ENCODE results near the gene XYLT1.

Gene XYLT1

DNA sequence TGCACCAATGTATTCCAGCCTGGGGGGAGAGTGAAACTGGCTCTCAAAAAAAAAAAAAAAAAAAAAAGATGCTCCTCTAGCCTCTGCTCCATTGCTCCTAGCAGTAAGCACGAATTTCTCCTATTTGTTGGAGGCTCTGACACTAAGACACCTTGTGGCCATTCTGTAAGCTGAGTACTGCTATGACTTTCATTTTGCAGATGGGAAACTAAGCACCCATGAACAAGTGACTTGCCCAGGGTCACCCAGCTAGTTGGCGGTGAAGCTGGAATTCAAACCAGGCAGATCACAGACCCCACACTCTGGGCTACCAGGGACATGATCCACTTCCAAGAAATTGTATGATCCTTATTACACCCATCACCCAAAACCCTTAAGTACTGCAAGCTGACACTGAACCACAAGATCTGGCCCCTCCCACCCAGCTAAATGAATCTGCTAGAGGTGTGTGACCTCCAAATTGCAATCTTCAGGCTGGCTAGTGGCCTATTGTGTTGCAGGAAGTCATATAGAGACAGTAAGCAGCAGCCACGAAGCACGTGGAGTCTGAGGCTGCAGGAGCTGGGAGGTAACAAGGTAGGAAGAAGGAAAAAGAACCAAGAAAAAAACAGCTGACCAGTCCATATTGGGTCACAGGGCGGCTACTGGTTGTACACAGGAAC lies 209.4 kb downstream of the XYLT1 start:
- TF ChIP-seq POU6F1 (CRISPR knock-in tag; IDR thresholded peaks at IDR 0.05; ENCODE audit: borderline replicate concordance, low read depth) (no peak), GLIS3 (CRISPR knock-in tag; IDR thresholded peaks at IDR 0.05) (no peak), CSDC2 (CRISPR knock-in tag; IDR thresholded peaks at IDR 0.05) (no peak), PATZ1 (CRISPR knock-in tag; IDR thresholded peaks at IDR 0.05; ENCODE audit: borderline replicate concordance) (no peak), ZNF565 (CRISPR knock-in tag; conservative IDR thresholded peaks at IDR 0.05; ENCODE audit: low read depth) (no peak), TCF4 (CRISPR knock-in tag; IDR thresholded peaks at IDR 0.05; ENCODE audit: borderline replicate concordance) (no peak), BACH2 (CRISPR knock-in tag; IDR thresholded peaks at IDR 0.05; ENCODE audit: borderline replicate concordance) (no peak), ESRRG (CRISPR knock-in tag; IDR thresholded peaks at IDR 0.05) (no peak), ZNF70 (CRISPR knock-in tag; IDR thresholded peaks at IDR 0.05) (no peak), ISL1 (CRISPR knock-in tag; IDR thresholded peaks at IDR 0.05) (no peak), ZNF8 (CRISPR knock-in tag; IDR thresholded peaks at IDR 0.05) (no peak), OSR1 (CRISPR knock-in tag; IDR thresholded peaks at IDR 0.05) (no peak), ZC3H10 (CRISPR knock-in tag; IDR thresholded peaks at IDR 0.05) (no peak)
- TF ChIP-seq, protein P1, sequence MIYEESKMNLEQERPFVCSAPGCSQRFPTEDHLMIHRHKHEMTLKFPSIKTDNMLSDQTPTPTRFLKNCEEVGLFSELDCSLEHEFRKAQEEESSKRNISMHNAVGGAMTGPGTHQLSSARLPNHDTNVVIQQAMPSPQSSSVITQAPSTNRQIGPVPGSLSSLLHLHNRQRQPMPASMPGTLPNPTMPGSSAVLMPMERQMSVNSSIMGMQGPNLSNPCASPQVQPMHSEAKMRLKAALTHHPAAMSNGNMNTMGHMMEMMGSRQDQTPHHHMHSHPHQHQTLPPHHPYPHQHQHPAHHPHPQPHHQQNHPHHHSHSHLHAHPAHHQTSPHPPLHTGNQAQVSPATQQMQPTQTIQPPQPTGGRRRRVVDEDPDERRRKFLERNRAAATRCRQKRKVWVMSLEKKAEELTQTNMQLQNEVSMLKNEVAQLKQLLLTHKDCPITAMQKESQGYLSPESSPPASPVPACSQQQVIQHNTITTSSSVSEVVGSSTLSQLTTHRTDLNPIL (CRISPR knock-in tag; IDR thresholded peaks at IDR 0.05; ENCODE audit: low read depth) = no peak
- TF ChIP-seq, protein P2, sequence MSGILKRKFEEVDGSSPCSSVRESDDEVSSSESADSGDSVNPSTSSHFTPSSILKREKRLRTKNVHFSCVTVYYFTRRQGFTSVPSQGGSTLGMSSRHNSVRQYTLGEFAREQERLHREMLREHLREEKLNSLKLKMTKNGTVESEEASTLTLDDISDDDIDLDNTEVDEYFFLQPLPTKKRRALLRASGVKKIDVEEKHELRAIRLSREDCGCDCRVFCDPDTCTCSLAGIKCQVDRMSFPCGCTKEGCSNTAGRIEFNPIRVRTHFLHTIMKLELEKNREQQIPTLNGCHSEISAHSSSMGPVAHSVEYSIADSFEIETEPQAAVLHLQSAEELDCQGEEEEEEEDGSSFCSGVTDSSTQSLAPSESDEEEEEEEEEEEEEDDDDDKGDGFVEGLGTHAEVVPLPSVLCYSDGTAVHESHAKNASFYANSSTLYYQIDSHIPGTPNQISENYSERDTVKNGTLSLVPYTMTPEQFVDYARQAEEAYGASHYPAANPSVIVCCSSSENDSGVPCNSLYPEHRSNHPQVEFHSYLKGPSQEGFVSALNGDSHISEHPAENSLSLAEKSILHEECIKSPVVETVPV (CRISPR knock-in tag; IDR thresholded peaks at IDR 0.05) = no peak
- TF ChIP-seq, protein P3, sequence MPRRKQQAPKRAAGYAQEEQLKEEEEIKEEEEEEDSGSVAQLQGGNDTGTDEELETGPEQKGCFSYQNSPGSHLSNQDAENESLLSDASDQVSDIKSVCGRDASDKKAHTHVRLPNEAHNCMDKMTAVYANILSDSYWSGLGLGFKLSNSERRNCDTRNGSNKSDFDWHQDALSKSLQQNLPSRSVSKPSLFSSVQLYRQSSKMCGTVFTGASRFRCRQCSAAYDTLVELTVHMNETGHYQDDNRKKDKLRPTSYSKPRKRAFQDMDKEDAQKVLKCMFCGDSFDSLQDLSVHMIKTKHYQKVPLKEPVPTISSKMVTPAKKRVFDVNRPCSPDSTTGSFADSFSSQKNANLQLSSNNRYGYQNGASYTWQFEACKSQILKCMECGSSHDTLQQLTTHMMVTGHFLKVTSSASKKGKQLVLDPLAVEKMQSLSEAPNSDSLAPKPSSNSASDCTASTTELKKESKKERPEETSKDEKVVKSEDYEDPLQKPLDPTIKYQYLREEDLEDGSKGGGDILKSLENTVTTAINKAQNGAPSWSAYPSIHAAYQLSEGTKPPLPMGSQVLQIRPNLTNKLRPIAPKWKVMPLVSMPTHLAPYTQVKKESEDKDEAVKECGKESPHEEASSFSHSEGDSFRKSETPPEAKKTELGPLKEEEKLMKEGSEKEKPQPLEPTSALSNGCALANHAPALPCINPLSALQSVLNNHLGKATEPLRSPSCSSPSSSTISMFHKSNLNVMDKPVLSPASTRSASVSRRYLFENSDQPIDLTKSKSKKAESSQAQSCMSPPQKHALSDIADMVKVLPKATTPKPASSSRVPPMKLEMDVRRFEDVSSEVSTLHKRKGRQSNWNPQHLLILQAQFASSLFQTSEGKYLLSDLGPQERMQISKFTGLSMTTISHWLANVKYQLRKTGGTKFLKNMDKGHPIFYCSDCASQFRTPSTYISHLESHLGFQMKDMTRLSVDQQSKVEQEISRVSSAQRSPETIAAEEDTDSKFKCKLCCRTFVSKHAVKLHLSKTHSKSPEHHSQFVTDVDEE (CRISPR knock-in tag; IDR thresholded peaks at IDR 0.05) = no peak
- ATAC-seq = no peak

DNA sequence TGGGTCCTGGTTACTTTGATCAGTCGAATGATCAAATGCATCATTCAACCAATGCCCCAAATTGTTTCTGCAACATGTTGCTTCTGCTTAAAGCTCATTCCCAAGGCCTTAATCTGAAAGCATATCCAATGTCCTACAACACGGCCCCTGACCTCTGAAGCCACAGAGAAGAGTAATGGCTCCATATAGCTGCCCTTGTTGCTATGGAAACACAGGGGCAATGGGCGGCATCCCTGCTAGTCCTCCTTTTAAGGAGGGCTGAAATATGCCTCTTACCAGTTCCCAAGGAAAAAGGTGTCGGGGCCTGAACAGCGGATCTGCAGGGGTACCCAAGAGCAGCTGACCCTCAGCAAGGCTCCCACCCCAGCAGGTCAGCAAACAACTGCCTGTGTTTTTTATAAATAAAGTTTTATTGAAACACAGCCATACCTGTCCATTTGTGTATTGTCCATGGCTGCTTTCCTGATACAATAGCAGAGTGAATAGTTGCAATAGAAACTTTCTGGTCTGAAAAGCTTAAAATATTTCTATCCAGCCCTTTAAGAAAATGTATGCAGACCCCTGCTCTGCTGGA lies 210.4 kb downstream of the XYLT1 start:
- no peak for ATAC-seq
- TF ChIP-seq ZNF70 (CRISPR knock-in tag; IDR thresholded peaks at IDR 0.05) = no peak
- TF ChIP-seq GLIS3 (CRISPR knock-in tag; IDR thresholded peaks at IDR 0.05) = no peak
- TF ChIP-seq PPARA (CRISPR knock-in tag; IDR thresholded peaks at IDR 0.05; ENCODE audit: borderline replicate concordance) = no peak
- no peak for TF ChIP-seq ESRRG (CRISPR knock-in tag; IDR thresholded peaks at IDR 0.05)
- no peak for TF ChIP-seq ZFP3 (CRISPR knock-in tag; IDR thresholded peaks at IDR 0.05)
- no peak for TF ChIP-seq ZNF8 (CRISPR knock-in tag; IDR thresholded peaks at IDR 0.05)
- no peak for TF ChIP-seq RARB (CRISPR knock-in tag; IDR thresholded peaks at IDR 0.05)
- no peak for TF ChIP-seq TOX (CRISPR knock-in tag; IDR thresholded peaks at IDR 0.05; ENCODE audit: borderline replicate concordance)
- no peak for TF ChIP-seq CSDC2 (CRISPR knock-in tag; IDR thresholded peaks at IDR 0.05)
- TF ChIP-seq POU6F1 (CRISPR knock-in tag; IDR thresholded peaks at IDR 0.05; ENCODE audit: borderline replicate concordance, low read depth) = no peak
- TF ChIP-seq, protein P2 (CRISPR knock-in tag; IDR thresholded peaks at IDR 0.05) = no peak
- TF ChIP-seq ISL1 (CRISPR knock-in tag; IDR thresholded peaks at IDR 0.05) = no peak
